HEK293 (cell line): Measurements from ENCODE around the gene PROSER2.
A peak's percentile ranks its signal among the peaks of the same experiment; 100 is the strongest.

Experiments
- CTCF ChIA-PET: fragments of 350-600 bp; formaldehyde crosslinking; extraction: SDS; loops from one replicate; lab custom pipeline; 2021; ENCODE audit warnings: antibody characterized with exemption; lab: Yijun Ruan, JAX
- POLR2A ChIA-PET: fragments of 300-600 bp; formaldehyde crosslinking; extraction: SDS; loops from one replicate; lab custom pipeline; 2020; ENCODE audit warnings: antibody characterized with exemption, inconsistent platforms; lab: Yijun Ruan, JAX
- H3K27ac ChIP-seq: fragments of 200-500 bp; sonication (Bioruptor generic); 2 replicates; pipeline ENCODE4 v1.5.1; 2014; ENCODE audit warnings: low read depth, low read length, control low read depth, inconsistent platforms; ENCODE audit errors: extremely low read depth
- H3K36me3 ChIP-seq, 2 experiments: fragments of 200-500 bp in 1 of 2; sonication (Bioruptor generic) in 1 of 2; 1 replicate in 1 of 2; 2 replicates in 1 of 2; pipeline ENCODE4 v1.5.1; 2014 to 2017; ENCODE audit warnings: inconsistent platforms in 2 of 2, low read length in 2 of 2; ENCODE audit not compliant: control insufficient read depth in 2 of 2, insufficient read depth in 1 of 2
- H3K4me1 ChIP-seq: fragments of 200-500 bp; sonication (Bioruptor generic); 2 replicates; pipeline ENCODE4 v1.5.1; 2014; ENCODE audit warnings: mild to moderate bottlenecking, low read length, inconsistent platforms; ENCODE audit not compliant: control insufficient read depth, insufficient read depth
- H3K4me3 ChIP-seq: 2 replicates; pipeline ENCODE4 v1.5.1; 2011; ENCODE audit warnings: low read depth, mild to moderate bottlenecking, control low read depth, low read length, moderate library complexity
- H3K9me3 ChIP-seq: fragments of 200-500 bp; sonication (Bioruptor generic); 2 replicates; pipeline ENCODE4 v1.5.1; 2014; ENCODE audit warnings: low read depth, low read length, inconsistent platforms; ENCODE audit not compliant: control insufficient read depth, insufficient read depth
- GLIS1 ChIP-seq: fragments of 450-650 bp; formaldehyde crosslinking; IDR thresholded peaks from 2 replicates; pipeline ENCODE4 v1.5.1; 2016; ENCODE audit warnings: missing biosample characterization, missing genetic modification characterization
- GLIS2 ChIP-seq: fragments of 450-650 bp; formaldehyde crosslinking; IDR thresholded peaks from 2 replicates; pipeline ENCODE4 v1.5.1; 2016; ENCODE audit warnings: missing biosample characterization, missing genetic modification characterization
- HOXD13 ChIP-seq: sonication (generic); formaldehyde crosslinking; IDR thresholded peaks from 2 replicates; pipeline ENCODE4 v1.8.0; 2022; ENCODE audit warnings: missing genetic modification reagents, borderline replicate concordance
- KLF16 ChIP-seq: fragments of 450-650 bp; formaldehyde crosslinking; IDR thresholded peaks from 2 replicates; pipeline ENCODE4 v1.5.1; 2017; ENCODE audit warnings: missing biosample characterization, missing genetic modification characterization
- KLF17 ChIP-seq: fragments of 450-650 bp; formaldehyde crosslinking; IDR thresholded peaks from 2 replicates; pipeline ENCODE4 v1.5.1; 2016; ENCODE audit warnings: missing biosample characterization, missing genetic modification characterization
- MZF1 ChIP-seq: fragments of 450-650 bp; formaldehyde crosslinking; IDR thresholded peaks from 2 replicates; pipeline ENCODE4 v1.5.1; 2017; ENCODE audit warnings: missing biosample characterization, missing genetic modification characterization, borderline replicate concordance
- PRDM1 ChIP-seq: fragments of 450-650 bp; formaldehyde crosslinking; IDR thresholded peaks from 2 replicates; pipeline ENCODE4; 2016; ENCODE audit warnings: missing biosample characterization, missing genetic modification characterization
- PRDM10 ChIP-seq: fragments of 450-650 bp; formaldehyde crosslinking; IDR thresholded peaks from 2 replicates; pipeline ENCODE4 v1.5.1; 2016; ENCODE audit warnings: missing biosample characterization, missing genetic modification characterization
- SCRT1 ChIP-seq: fragments of 450-650 bp; formaldehyde crosslinking; IDR thresholded peaks from 2 replicates; pipeline ENCODE4 v1.5.1; 2016; ENCODE audit warnings: missing biosample characterization, missing genetic modification characterization, borderline replicate concordance
- TCF7L2 ChIP-seq: IDR thresholded peaks from 2 replicates; pipeline ENCODE4 v1.6.1; 2011; ENCODE audit warnings: low read depth, mild to moderate bottlenecking, inconsistent platforms, low read length, moderate library complexity, borderline replicate concordance
- ZFP41 ChIP-seq: fragments of 450-650 bp; formaldehyde crosslinking; IDR thresholded peaks from 2 replicates; pipeline ENCODE4 v1.5.1; 2016; ENCODE audit warnings: missing biosample characterization, missing genetic modification characterization, borderline replicate concordance
- ZNF121 ChIP-seq: fragments of 450-650 bp; formaldehyde crosslinking; IDR thresholded peaks from 2 replicates; pipeline ENCODE4 v1.5.1; 2016; ENCODE audit warnings: missing biosample characterization, missing genetic modification characterization
- ZNF202 ChIP-seq: fragments of 450-650 bp; formaldehyde crosslinking; IDR thresholded peaks from 2 replicates; pipeline ENCODE4 v1.5.1; 2016; ENCODE audit warnings: missing biosample characterization, missing genetic modification characterization, borderline replicate concordance
- ZNF248 ChIP-seq: fragments of 450-650 bp; formaldehyde crosslinking; IDR thresholded peaks from 2 replicates; pipeline ENCODE4 v1.5.1; 2017; ENCODE audit warnings: missing biosample characterization, missing genetic modification characterization
- ZNF335 ChIP-seq: fragments of 450-650 bp; formaldehyde crosslinking; conservative IDR thresholded peaks from 2 replicates; pipeline ENCODE4 v1.5.1; 2016; ENCODE audit warnings: missing biosample characterization, missing genetic modification characterization
- ZNF37A ChIP-seq: fragments of 450-650 bp; IDR thresholded peaks from 2 replicates; pipeline ENCODE4 v1.5.1; 2018; ENCODE audit warnings: missing biosample characterization, missing genetic modification characterization
- ZNF398 ChIP-seq: fragments of 450-650 bp; formaldehyde crosslinking; IDR thresholded peaks from 2 replicates; pipeline ENCODE4 v1.5.1; 2017; ENCODE audit warnings: missing biosample characterization, missing genetic modification characterization
- ZNF514 ChIP-seq: fragments of 450-650 bp; formaldehyde crosslinking; IDR thresholded peaks from 2 replicates; pipeline ENCODE4 v1.5.1; 2016; ENCODE audit warnings: missing biosample characterization, missing genetic modification characterization
- ZNF549 ChIP-seq: fragments of 450-650 bp; IDR thresholded peaks from 2 replicates; pipeline ENCODE4 v1.5.1; 2018; ENCODE audit warnings: missing biosample characterization, missing genetic modification characterization, mild to moderate bottlenecking, inconsistent platforms, moderate library complexity
- ZNF558 ChIP-seq: fragments of 450-650 bp; formaldehyde crosslinking; IDR thresholded peaks from 2 replicates; pipeline ENCODE4 v1.5.1; 2016; ENCODE audit warnings: missing biosample characterization, missing genetic modification characterization
- ZNF571 ChIP-seq: fragments of 450-650 bp; formaldehyde crosslinking; IDR thresholded peaks from 2 replicates; pipeline ENCODE4 v1.5.0; 2017; ENCODE audit warnings: missing biosample characterization, missing genetic modification characterization
- ZNF837 ChIP-seq: fragments of 450-650 bp; formaldehyde crosslinking; IDR thresholded peaks from 2 replicates; pipeline ENCODE4 v1.5.1; 2016; ENCODE audit warnings: missing biosample characterization, missing genetic modification characterization
- ZNF843 ChIP-seq: fragments of 450-650 bp; formaldehyde crosslinking; IDR thresholded peaks from 2 replicates; pipeline ENCODE4 v1.5.1; 2016; ENCODE audit warnings: missing biosample characterization, missing genetic modification characterization
- ZSCAN4 ChIP-seq: fragments of 450-650 bp; formaldehyde crosslinking; IDR thresholded peaks from 2 replicates; pipeline ENCODE4 v1.5.1; 2017; ENCODE audit warnings: missing biosample characterization, missing genetic modification characterization
- ZSCAN5A ChIP-seq: fragments of 450-650 bp; formaldehyde crosslinking; IDR thresholded peaks from 2 replicates; pipeline ENCODE4 v1.5.1; 2016; ENCODE audit warnings: missing biosample characterization, missing genetic modification characterization
- ZXDB ChIP-seq: fragments of 450-650 bp; formaldehyde crosslinking; IDR thresholded peaks from 2 replicates; pipeline ENCODE4 v1.5.1; 2016; ENCODE audit warnings: missing biosample characterization, missing genetic modification characterization

Gene PROSER2

GRCh38 chr10:11822026-11822756 is 965 bp upstream of the PROSER2 start (continued):
- no peak for TF ChIP-seq ZNF202 (tag by site-specific recombination)
- TF ChIP-seq ZSCAN5A, result no peak
- TF ChIP-seq ZNF37A (tag by site-specific recombination), result no peak
- no peak for TF ChIP-seq ZNF398 (tag by site-specific recombination)
- TF ChIP-seq MZF1, result no peak

GRCh38 chr10:11822809-11823121 is 391 bp upstream of the PROSER2 start:
- H3K4me3 ChIP-seq, result peak overlapping the region; percentile 90
- CTCF ChIA-PET, result interaction anchor here (0.7 to 1.4 kb wide), 3 partner anchors 10 to 163 kb away, joined by 3 to 8 read pairs (median 3); no protein-coding TSS in a partner anchor
- H3K9me3 ChIP-seq, result no peaks in the 10 kb centered on the region
- TF ChIP-seq ZFP41 (tag by site-specific recombination), result no peak
- peak; percentile 81 for TF ChIP-seq ZNF121 (tag by site-specific recombination)
- no peak for TF ChIP-seq ZSCAN4
- TF ChIP-seq ZNF514 (tag by site-specific recombination), result no peak
- no peak for TF ChIP-seq ZNF837 (tag by site-specific recombination)
- TF ChIP-seq ZNF843, result no peak
- TF ChIP-seq SCRT1, result no peak
- no peak for TF ChIP-seq HOXD13
- no peak for TF ChIP-seq ZNF571 (tag by site-specific recombination)
- TF ChIP-seq PRDM1, result no peak
- peak; percentile 33; the same call in 1 of the 2 replicates for TF ChIP-seq GLIS2 (tag by site-specific recombination)
- TF ChIP-seq ZNF335 (tag by site-specific recombination), result peak; percentile 83
- no peak for TF ChIP-seq KLF16 (tag by site-specific recombination)
- no peak for TF ChIP-seq ZNF248 (tag by site-specific recombination)
- TF ChIP-seq ZNF549 (tag by site-specific recombination), result no peak
- no peak for TF ChIP-seq TCF7L2
- no peak for TF ChIP-seq ZNF558 (tag by site-specific recombination)
- H3K27ac ChIP-seq, result no peak overlapping the region; the same call in 1 of the 2 replicates
- H3K36me3 ChIP-seq, result no peaks in the 10 kb centered on the region
- peaks cover 9% of the 10 kb centered on the region; the same call in 1 of the 2 replicates for H3K4me1 ChIP-seq
- POLR2A ChIA-PET, result no interaction called here

GRCh38 chr10:11823989-11824346 is 812 bp downstream of the PROSER2 start:
- peaks cover 14% of the 10 kb centered on the region for H3K4me1 ChIP-seq
- peak overlapping the region; percentile 90 for H3K4me3 ChIP-seq
- no peaks in the 10 kb centered on the region for H3K9me3 ChIP-seq
- POLR2A ChIA-PET, result no interaction called here
- no peak overlapping the region; the same call in 1 of the 2 replicates for H3K27ac ChIP-seq
- H3K36me3 ChIP-seq, result no peaks in the 10 kb centered on the region
- CTCF ChIA-PET, result no interaction called here
- TF ChIP-seq GLIS1 (tag by site-specific recombination) (no peak), ZXDB (tag by site-specific recombination) (0 out of 2 replicates have a peak, but pooled peaks have one; percentile 11), PRDM10 (tag by site-specific recombination) (peak; percentile 70), PRDM1 (peak; percentile 60), KLF17 (0 out of 2 replicates have a peak, but pooled peaks have one; percentile 2)
